Nephron (organoid): ENCODE data around the gene MCAM.

ENCODE experiments used
- H3K27ac Mint-ChIP-seq, 3 experiments: 2 replicates each; pipeline ENCODE4 v1.8.0; 2020; ENCODE audit warnings: mixed read lengths in 3 of 3, mild to moderate bottlenecking in 2 of 3, moderate library complexity in 1 of 3
- H3K27me3 Mint-ChIP-seq: 2 replicates; pipeline ENCODE4 v1.8.0; 2021; ENCODE audit warnings: low read depth, mild to moderate bottlenecking, moderate library complexity, mixed read lengths
- H3K36me3 Mint-ChIP-seq: 2 replicates; pipeline ENCODE4 v1.8.0; 2020; ENCODE audit warnings: low read depth, mixed read lengths
- H3K4me1 Mint-ChIP-seq: 2 replicates; pipeline ENCODE4 v1.8.0; 2020; ENCODE audit warnings: mixed read lengths
- H3K4me3 Mint-ChIP-seq, 3 experiments: 2 replicates each; pipeline ENCODE4 v1.8.0; 2020; ENCODE audit warnings: mild to moderate bottlenecking in 3 of 3, mixed read lengths in 3 of 3, moderate library complexity in 2 of 3
- H3K9me3 Mint-ChIP-seq: 2 replicates; pipeline ENCODE4 v1.8.0; 2020; ENCODE audit warnings: mixed read lengths
- CTCF ChIP-seq, 3 experiments: fragments of 200-600 bp; sonication (generic); IDR thresholded peaks; one replicate each; pipeline ENCODE4 v1.5.0; 2021; ENCODE audit warnings: antibody characterized with exemption in 3 of 3; ENCODE audit not compliant: unreplicated experiment in 3 of 3

The MCAM gene

GRCh38 chr11:119335091-119335654 lies 18.2 kb upstream of the MCAM start:
- no peaks in the 10 kb centered on the region for H3K36me3 Mint-ChIP-seq
- peaks cover 14% of the 10 kb centered on the region for H3K27me3 Mint-ChIP-seq
- H3K27ac Mint-ChIP-seq, result peak overlapping the region; percentile 69 to 94 (median 87)
- peaks cover 54% of the 10 kb centered on the region for H3K4me1 Mint-ChIP-seq
- H3K4me3 Mint-ChIP-seq, result peak overlapping the region; percentile 99 to 100 (median 99)
- no peaks in the 10 kb centered on the region for H3K9me3 Mint-ChIP-seq
- no peak for TF ChIP-seq CTCF (IDR thresholded peaks at IDR 0.05; ENCODE audit: unreplicated experiment in 3 of 3)

GRCh38 chr11:119334174-119334930 lies 17.4 kb upstream of the MCAM start, which contains the start of gene RNF26:
TSS of gene RNF26 (plus strand) at chr11:119334527. CDS start at chr11:119335123, 596 bp downstream.
- Mint-ChIP-seq H3K27ac (peak within 1 kb of the TSS; percentile 69 to 94 (median 87)), H3K36me3 (no peaks in the 10 kb centered on the region), H3K4me1 (peaks cover 53% of the 10 kb centered on the region), H3K4me3 (peak within 1 kb of the TSS; percentile 99 to 100 (median 99)), H3K9me3 (no peaks in the 10 kb centered on the region), H3K27me3 (peaks cover 12% of the 10 kb centered on the region)
- no peak for TF ChIP-seq CTCF (IDR thresholded peaks at IDR 0.05; ENCODE audit: unreplicated experiment in 3 of 3)

- Mint-ChIP-seq H3K36me3 (no peaks in the 10 kb centered on the region), H3K27ac (peak overlapping the region in 2 of 3 experiments; percentile 11 to 29)
Measured at GRCh38 chr11:119332111-119332765, 15.3 kb upstream of the MCAM start.

GRCh38 chr11:119330237-119330636 lies 13.3 kb upstream of the MCAM start:
- Mint-ChIP-seq H3K36me3 (no peaks in the 10 kb centered on the region), H3K9me3 (no peaks in the 10 kb centered on the region), H3K27ac (no peak overlapping the region), H3K27me3 (peaks cover 4% of the 10 kb centered on the region), H3K4me3 (no peak overlapping the region), H3K4me1 (peaks cover 17% of the 10 kb centered on the region)
- no peak for TF ChIP-seq CTCF (IDR thresholded peaks at IDR 0.05; ENCODE audit: unreplicated experiment in 3 of 3)

More at GRCh38 chr11:119332111-119332765, 15.3 kb upstream of the MCAM start:
- Mint-ChIP-seq H3K4me3 (peak overlapping the region; percentile 41 to 54 (median 49)), H3K27me3 (peaks cover 4% of the 10 kb centered on the region), H3K4me1 (peaks cover 32% of the 10 kb centered on the region), H3K9me3 (no peaks in the 10 kb centered on the region)
- no peak for TF ChIP-seq CTCF (IDR thresholded peaks at IDR 0.05; ENCODE audit: unreplicated experiment in 3 of 3)

- Mint-ChIP-seq H3K36me3 (no peaks in the 10 kb centered on the region), H3K27me3 (peaks cover 6% of the 10 kb centered on the region), H3K4me3 (no peak overlapping the region), H3K4me1 (peaks cover 13% of the 10 kb centered on the region), H3K27ac (no peak overlapping the region), H3K9me3 (no peaks in the 10 kb centered on the region)
- no peak for TF ChIP-seq CTCF (IDR thresholded peaks at IDR 0.05; ENCODE audit: unreplicated experiment in 3 of 3)
Measured at GRCh38 chr11:119329320-119329719, 12.4 kb upstream of the MCAM start.
